Neuronal stem cell (in vitro differentiated cells): ENCODE data around the gene ERFL.

Experiments
- DNase-seq: peaks from one replicate; pipeline ENCODE4 v3.0.0-alpha.2; 2013; ENCODE audit warnings: low spot score
- H2AFZ ChIP-seq: one replicate; pipeline ENCODE4 v1.6.1; 2013; ENCODE audit warnings: mild to moderate bottlenecking, low read length, inconsistent platforms
- H2AK5ac ChIP-seq: 2 replicates; pipeline ENCODE4 v1.6.1; 2013; ENCODE audit warnings: low read depth, mild to moderate bottlenecking, inconsistent platforms, low read length, moderate library complexity, mixed read lengths
- H2BK120ac ChIP-seq: 2 replicates; pipeline ENCODE4 v1.6.1; 2013; ENCODE audit warnings: low read depth, mild to moderate bottlenecking, inconsistent platforms, low read length, moderate library complexity, mixed read lengths
- H2BK12ac ChIP-seq: one replicate; pipeline ENCODE4 v1.6.1; 2013; ENCODE audit warnings: low read length, inconsistent platforms
- H2BK15ac ChIP-seq: 2 replicates; pipeline ENCODE4 v1.6.1; 2013; ENCODE audit warnings: mild to moderate bottlenecking, low read length, inconsistent platforms, mixed read lengths
- H2BK5ac ChIP-seq: one replicate; pipeline ENCODE4 v1.6.1; 2013; ENCODE audit warnings: inconsistent platforms, mild to moderate bottlenecking, low read length, moderate library complexity
- H3K14ac ChIP-seq: one replicate; pipeline ENCODE4 v1.6.1; 2013; ENCODE audit warnings: low read length, inconsistent platforms
- H3K18ac ChIP-seq: 2 replicates; pipeline ENCODE4 v1.6.1; 2013; ENCODE audit warnings: low read length, inconsistent platforms
- H3K23ac ChIP-seq: 2 replicates; pipeline ENCODE4 v1.6.1; 2013; ENCODE audit warnings: low read depth, mild to moderate bottlenecking, mixed read lengths, low read length, inconsistent platforms; ENCODE audit not compliant: poor library complexity
- H3K27ac ChIP-seq: replicated peaks from 3 replicates; pipeline ENCODE4 v1.5.1; 2013; ENCODE audit warnings: low read length, inconsistent platforms
- H3K27me3 ChIP-seq, 3 experiments: 2 replicates each; pipeline ENCODE4 v1.6.1; 2013; ENCODE audit warnings: low read length in 3 of 3, mild to moderate bottlenecking in 2 of 3, inconsistent platforms in 1 of 3, low read depth in 1 of 3, mixed read lengths in 1 of 3, moderate library complexity in 1 of 3; ENCODE audit not compliant: control insufficient read depth in 3 of 3, insufficient read depth in 3 of 3
- H3K36me3 ChIP-seq, 2 donors: replicated peaks in 1 of 2; 2 replicates each; pipeline ENCODE4 v1.6.1; 2013; ENCODE audit warnings: low read length in 2 of 2; ENCODE audit not compliant: control insufficient read depth in 2 of 2, insufficient read depth in 2 of 2
- H3K4ac ChIP-seq: 2 replicates; pipeline ENCODE4 v1.6.1; 2013; ENCODE audit warnings: inconsistent platforms, mild to moderate bottlenecking, low read length, moderate library complexity
- H3K4me1 ChIP-seq, 2 donors: 1 replicate in 1 of 2; 2 replicates in 1 of 2; pipeline ENCODE4 v1.6.1; 2013; ENCODE audit warnings: low read length in 2 of 2, low read depth in 1 of 2; ENCODE audit not compliant: control insufficient read depth in 2 of 2, insufficient read depth in 1 of 2
- H3K4me2 ChIP-seq: one replicate; pipeline ENCODE4 v1.6.1; 2013; ENCODE audit warnings: mild to moderate bottlenecking, low read length, inconsistent platforms; ENCODE audit not compliant: insufficient read depth, poor library complexity, severe bottlenecking
- H3K4me3 ChIP-seq, 2 donors: 2 replicates each; pipeline ENCODE4 v1.5.1; 2013; ENCODE audit warnings: low read length in 2 of 2, mild to moderate bottlenecking in 2 of 2, inconsistent platforms in 1 of 2, moderate library complexity in 1 of 2
- H3K79me1 ChIP-seq: one replicate; pipeline ENCODE4 v1.6.1; 2013; ENCODE audit warnings: low read depth, mild to moderate bottlenecking, inconsistent platforms, low read length, moderate library complexity
- H3K9ac ChIP-seq: one replicate; pipeline ENCODE4 v1.6.1; 2013; ENCODE audit warnings: mild to moderate bottlenecking, low read depth, low read length, inconsistent platforms; ENCODE audit not compliant: poor library complexity
- H3K9me3 ChIP-seq, 2 donors: replicated peaks in 1 of 2; 2 replicates each; pipeline versions ENCODE3 to v1.6.1; 2013; ENCODE audit warnings: low read length in 2 of 2, mild to moderate bottlenecking in 2 of 2, inconsistent platforms in 1 of 2, low read depth in 1 of 2, mixed read lengths in 1 of 2, moderate library complexity in 1 of 2; ENCODE audit not compliant: control insufficient read depth in 2 of 2, insufficient read depth in 1 of 2
- H4K8ac ChIP-seq: one replicate; pipeline ENCODE4 v1.6.1; 2013; ENCODE audit warnings: low read depth, mild to moderate bottlenecking, inconsistent platforms, low read length, moderate library complexity
- H4K91ac ChIP-seq: one replicate; pipeline ENCODE4 v1.6.1; 2013; ENCODE audit warnings: low read length, low read depth, mild to moderate bottlenecking, inconsistent platforms; ENCODE audit not compliant: poor library complexity
- WGBS, 2 donors: extraction: QIAGEN DNeasy Blood & Tissue Kit; methylation state at CpG; one replicate each; pipeline ENCODE4 v1.1.7; 2013; ENCODE audit warnings: missing lambda C conversion rate in 2 of 2, mixed read lengths in 1 of 2; ENCODE audit not compliant: insufficient read length in 2 of 2, insufficient replicate concordance in 1 of 2; ENCODE audit errors: extremely low coverage in 2 of 2; 5-methylcytosine and 5-hydroxymethylcytosine counted together

ERFL gene

GRCh38 chr19:41923045-41923788 lies 5.0 kb downstream of the ERFL start:
- DNase-seq = no peak
- Histone ChIP-seq H3K14ac (no peak overlapping the region), H3K4me3 (no peak overlapping the region), H4K8ac (no peak overlapping the region), H3K9ac (no peak overlapping the region), H2BK12ac (no peak overlapping the region), H4K91ac (no peak overlapping the region), H2BK15ac (no peak overlapping the region), H3K4ac (no peak overlapping the region), H2BK5ac (peak overlapping the region; percentile 19), H3K4me2 (no peak overlapping the region), H2AK5ac (no peak overlapping the region), H2AFZ (no peak overlapping the region), H3K79me1 (peaks cover 3% of the 10 kb centered on the region), H3K4me1 (peaks cover 2 to 3% of the 10 kb centered on the region in 2 donors), H3K9me3 (peaks cover 0 to 25% of the 10 kb centered on the region in 2 donors), H3K27me3 (peaks cover 30 to 95% (median 84%) of the 10 kb centered on the region in 3 experiments), H3K36me3 (peaks cover 0 to 3% of the 10 kb centered on the region in 2 donors), H2BK120ac (no peak overlapping the region), H3K18ac (no peak overlapping the region), H3K23ac (no peak overlapping the region), H3K27ac (no peak overlapping the region)
- WGBS, 2 donors = no CpG with 5 or more reads among the region's 6 CpGs

- no peak overlapping the region for H3K27ac ChIP-seq
- H3K4ac ChIP-seq = no peak overlapping the region
- H3K9ac ChIP-seq = no peak overlapping the region
- no peak overlapping the region for H4K91ac ChIP-seq
- H3K36me3 ChIP-seq = peaks cover 0 to 5% of the 10 kb centered on the region in 2 donors
- no peak overlapping the region for H2BK15ac ChIP-seq
- no peak overlapping the region for H2BK12ac ChIP-seq
- H3K14ac ChIP-seq = no peak overlapping the region
- no peak for DNase-seq
- H3K27me3 ChIP-seq = peaks cover 28 to 96% (median 86%) of the 10 kb centered on the region in 3 experiments
- H4K8ac ChIP-seq = no peak overlapping the region
- H3K4me1 ChIP-seq = peaks cover 0 to 3% of the 10 kb centered on the region in 2 donors
- no CpG with 5 or more reads among the region's 18 CpGs for WGBS, 2 donors
- peaks cover 6% of the 10 kb centered on the region for H3K79me1 ChIP-seq
- no peak overlapping the region for H2AFZ ChIP-seq
- no peak overlapping the region for H2AK5ac ChIP-seq
- no peak overlapping the region for H3K4me2 ChIP-seq
- H3K18ac ChIP-seq = peak overlapping the region; percentile 25
- no peak overlapping the region for H2BK120ac ChIP-seq
- H3K9me3 ChIP-seq = peaks cover 0 to 27% of the 10 kb centered on the region in 2 donors
- peak overlapping the region; percentile 19 for H2BK5ac ChIP-seq
- H3K23ac ChIP-seq = no peak overlapping the region
- H3K4me3 ChIP-seq = no peak overlapping the region
These were observed 5.7 kb downstream of the ERFL start for GRCh38 chr19:41922585-41922984.

GRCh38 chr19:41921577-41922576 lies 6.4 kb downstream of the ERFL start:
- Histone ChIP-seq H3K4me3 (no peak overlapping the region), H3K27me3 (peaks cover 23 to 94% (median 84%) of the 10 kb centered on the region in 3 experiments), H3K4ac (no peak overlapping the region), H2BK15ac (no peak overlapping the region), H2BK12ac (no peak overlapping the region), H3K4me1 (peaks cover 0 to 3% of the 10 kb centered on the region in 2 donors), H3K27ac (no peak overlapping the region), H4K91ac (no peak overlapping the region), H3K36me3 (peaks cover 0 to 5% of the 10 kb centered on the region in 2 donors), H3K4me2 (no peak overlapping the region), H3K23ac (no peak overlapping the region), H2BK120ac (no peak overlapping the region), H3K18ac (peak overlapping the region; percentile 54), H3K9ac (no peak overlapping the region), H2AK5ac (no peak overlapping the region), H2BK5ac (no peak overlapping the region), H3K79me1 (peaks cover 6% of the 10 kb centered on the region), H2AFZ (no peak overlapping the region), H3K14ac (no peak overlapping the region), H3K9me3 (peaks cover 0 to 27% of the 10 kb centered on the region in 2 donors), H4K8ac (no peak overlapping the region)
- WGBS, 2 donors = no CpG with 5 or more reads among the region's 22 CpGs
- no peak for DNase-seq
